ENCODE measurements around the gene IL17RD.
A peak's percentile ranks its signal among the peaks of the same experiment; 100 is the strongest.

IL17RD gene

DNA sequence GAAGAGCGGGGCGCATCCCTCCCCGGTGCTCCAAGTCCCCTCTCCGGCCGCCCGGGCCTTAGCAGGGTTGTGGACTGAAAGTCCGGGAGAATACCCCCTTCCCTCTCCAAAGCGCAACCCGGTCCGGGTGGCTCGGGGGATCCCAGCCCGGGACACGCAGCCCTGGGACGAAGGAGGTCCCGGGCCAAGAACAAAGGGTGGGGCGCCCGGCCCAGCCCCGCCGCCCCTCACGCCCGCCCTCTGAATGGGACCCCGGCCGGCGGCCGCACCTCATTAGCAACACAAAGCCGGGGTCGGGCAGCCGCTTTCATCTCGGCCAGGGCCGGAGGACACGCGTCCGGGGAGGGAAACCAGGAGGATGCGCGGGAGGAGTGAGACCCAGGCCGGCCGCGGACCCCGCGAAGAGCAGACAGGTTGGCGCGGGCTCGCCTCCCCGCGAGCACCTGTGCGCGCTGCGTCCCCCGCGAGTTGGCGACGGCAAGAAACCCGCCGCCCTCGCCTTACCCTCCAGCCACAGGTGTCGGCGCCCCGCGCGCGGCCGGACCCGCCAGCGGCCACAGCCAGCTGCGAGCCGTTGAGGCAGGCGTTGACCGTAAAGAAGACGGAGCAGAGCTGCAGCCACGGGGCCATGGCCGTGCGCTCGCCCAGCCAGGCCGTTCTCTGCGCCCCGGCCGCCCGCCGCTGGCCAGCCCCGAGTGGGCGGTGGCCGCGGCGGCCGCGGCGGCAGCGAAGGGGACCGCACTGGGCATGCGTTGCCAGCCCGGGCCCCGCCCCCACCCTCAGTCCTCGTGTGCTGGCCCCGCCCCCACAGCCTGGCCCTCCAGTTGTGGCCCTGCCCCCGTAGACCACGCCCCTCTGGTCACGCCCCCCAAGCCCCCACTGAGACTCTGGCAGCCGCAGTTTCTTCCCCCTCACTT lies at the start of gene IL17RD:
TSS of gene IL17RD (minus strand) at position 697 of the 917 bp plus-strand sequence. CDS start at position 630, 67 bp downstream.
- DNase-seq (ENCODE audit: low read depth), result no peak

DNA sequence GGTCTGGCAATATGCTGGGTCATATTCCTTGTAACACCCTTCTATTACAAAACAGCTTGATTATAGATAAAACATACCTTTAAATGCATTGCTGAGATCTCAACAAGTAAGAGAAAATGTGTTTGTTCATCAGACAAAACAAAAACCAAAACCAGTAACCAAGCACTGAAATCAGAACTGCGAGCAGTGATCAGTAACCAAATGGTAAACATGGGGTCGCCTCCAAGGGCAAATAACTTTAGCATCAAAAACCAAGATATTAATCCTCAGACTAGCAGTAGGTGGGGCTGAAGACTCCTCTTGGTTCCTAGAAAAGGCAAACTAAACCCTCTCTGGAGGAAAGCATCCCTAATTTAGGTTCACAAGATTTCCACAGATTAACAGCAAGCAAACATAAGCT lies 41.3 kb upstream of the IL17RD start:
- no peak for DNase-seq (ENCODE audit: low read depth)

DNA sequence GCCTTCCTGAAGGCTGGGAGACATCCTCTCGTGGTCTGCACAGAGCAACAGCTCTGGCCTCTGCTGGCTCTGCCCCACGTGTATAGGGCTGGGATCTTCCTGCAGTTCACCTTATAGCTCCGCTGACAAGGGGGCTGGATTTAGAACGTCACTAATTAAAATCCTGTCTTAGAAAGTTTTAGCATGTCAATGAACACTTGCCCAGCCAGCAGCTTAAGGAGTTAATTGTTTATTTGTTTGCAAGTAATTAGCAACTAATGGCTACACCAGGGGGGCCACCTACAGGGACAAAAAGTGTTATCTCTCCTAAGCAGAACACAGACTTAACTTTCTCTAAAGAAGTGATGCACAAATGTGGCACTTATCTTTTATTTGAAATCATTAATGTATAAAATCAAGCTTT lies 34.7 kb upstream of the IL17RD start, which contains the start of gene HESX1:
TSS of gene HESX1 (minus strand) at position 84 of the 403 bp plus-strand sequence. CDS start at position 24, 60 bp downstream.
- no peak for DNase-seq (ENCODE audit: low read depth)

DNA sequence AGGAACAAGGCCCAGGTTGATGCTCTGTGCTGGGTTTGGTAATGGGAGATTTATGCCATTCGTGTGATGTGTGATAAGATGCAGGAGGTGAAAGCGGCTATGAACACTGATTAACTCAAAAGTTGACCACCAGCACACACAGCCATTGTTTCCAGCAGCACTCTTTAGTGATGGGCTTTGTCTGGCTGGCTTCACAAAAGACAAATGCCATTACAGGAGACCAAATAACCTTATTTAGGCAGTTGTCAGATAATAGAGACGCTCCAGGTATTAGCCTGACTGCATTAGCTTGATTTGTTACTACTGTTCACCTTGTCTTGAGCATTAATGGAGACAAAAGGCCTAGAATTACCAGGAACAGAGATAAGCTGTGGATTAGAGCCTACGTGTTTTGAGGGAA lies 29.5 kb upstream of the IL17RD start:
- no peak for DNase-seq (ENCODE audit: low read depth)

DNA sequence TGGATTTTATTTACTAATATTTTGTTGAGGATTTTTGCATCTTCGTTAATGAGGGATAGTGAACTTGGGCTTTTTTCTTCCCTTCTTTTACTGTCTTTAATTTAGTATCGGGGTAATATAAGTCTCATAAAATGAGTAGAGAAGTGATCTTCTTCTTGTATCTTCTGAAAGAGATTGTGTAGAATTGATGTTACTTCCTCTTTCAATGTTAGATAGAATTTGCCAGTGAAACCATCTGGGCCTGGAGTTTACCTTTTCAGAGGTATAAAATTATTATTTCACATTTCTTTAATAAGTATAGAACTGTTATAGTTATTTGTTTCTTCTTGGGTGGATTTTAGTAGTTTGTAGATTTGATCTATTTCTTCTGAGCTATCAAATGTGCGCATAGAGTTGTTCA lies 26.9 kb upstream of the IL17RD start:
- no peak for DNase-seq (ENCODE audit: low read depth)

DNA sequence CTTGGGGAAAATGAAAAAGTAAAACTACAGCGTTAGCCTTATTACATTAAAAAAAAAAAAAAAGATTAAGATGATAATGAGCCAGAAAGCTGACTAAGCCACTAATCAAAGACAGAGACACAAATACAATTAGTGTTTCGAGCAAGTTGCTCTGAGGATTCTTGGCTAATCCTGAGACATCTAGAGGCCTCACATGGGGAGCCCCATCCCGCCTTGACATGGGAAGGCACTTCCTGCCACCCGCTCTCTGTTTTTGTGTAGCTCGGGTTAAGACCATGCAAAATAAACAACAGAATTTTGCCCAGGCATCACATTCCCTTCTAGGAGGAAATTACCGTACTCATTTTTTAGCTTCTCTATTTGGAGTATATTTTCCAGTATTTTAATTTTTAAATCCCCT lies 19.4 kb upstream of the IL17RD start:
- no peak for DNase-seq (ENCODE audit: low read depth)

DNA sequence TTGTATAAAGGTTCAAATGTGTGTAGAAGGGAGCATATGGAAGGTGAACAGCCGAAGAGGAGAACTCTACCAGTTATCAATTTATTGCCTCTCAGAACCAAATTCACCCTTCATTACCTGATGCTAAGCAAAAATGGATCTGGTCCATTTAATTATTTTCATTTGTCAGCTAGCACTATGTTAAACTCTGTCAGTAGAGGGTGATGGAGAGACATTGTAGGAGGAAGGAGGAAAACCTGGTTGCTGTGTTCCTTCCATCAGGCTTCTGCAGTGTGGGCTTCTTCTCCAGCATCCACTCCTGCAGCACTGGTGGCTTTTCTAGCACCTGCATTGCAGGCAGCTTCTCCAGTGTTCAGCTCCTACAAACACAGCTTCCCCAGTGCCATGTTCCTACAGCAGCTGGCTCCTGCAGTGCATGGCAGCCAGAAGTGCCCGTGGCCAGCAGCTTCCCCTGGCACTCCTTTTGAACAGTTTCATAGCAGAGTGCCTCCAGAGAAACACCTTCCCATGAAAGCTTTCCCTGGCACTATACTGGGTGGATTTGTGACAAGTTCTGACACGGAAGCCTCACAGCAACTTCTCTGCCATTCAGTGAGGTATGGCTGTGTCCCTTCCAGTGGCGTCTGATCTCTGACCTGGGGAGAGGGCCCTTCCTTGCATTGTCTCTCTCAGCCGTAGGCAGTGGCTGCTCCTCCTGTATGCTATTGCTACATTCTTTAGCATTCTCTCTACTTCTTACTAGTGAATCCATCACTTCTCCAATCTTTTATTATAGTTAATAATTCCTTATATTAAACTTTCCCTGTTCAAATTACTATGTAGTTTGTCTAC lies 14.6 kb upstream of the IL17RD start:
- DNase-seq (ENCODE audit: low read depth), result no peak

DNA sequence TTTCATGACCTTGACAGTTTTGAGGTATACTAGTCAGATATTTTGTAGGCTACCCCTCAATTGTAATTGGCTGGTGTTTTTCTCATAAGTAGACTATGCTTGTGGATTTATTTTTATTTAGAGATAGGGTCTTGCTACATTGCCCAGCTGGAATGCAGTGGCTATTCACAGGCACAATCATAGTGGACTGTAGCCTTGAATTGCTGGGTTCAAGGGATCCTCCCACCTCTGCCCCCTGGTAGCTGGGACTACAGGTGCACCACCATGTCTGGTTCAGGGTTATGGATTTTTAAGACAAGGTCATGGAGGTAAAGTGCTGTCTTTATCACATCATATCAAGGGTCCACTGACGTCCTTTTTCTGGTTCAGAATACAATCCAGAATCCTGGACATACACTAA lies 10.9 kb upstream of the IL17RD start:
- DNase-seq (ENCODE audit: low read depth), result no peak

DNA sequence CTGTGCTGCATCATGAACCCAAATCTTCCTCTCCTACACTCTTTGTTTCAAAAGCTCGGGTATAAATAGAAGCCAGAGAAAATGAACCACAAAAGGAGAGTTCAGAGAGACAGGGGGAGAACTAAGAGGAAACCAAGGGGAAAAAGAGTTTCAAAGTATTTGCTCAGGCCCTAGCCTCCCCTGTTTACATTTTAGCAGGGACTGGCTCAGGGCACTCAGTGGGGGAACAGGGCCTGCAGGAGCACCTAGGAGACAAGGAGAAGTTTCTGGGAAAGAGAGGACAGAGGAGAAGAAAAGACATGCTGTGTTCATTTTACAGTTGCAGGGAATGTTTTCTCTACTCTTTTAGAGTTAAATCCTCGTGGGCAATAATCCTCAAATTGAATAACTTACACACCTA lies 8.5 kb upstream of the IL17RD start:
- no peak for DNase-seq (ENCODE audit: low read depth)

DNA sequence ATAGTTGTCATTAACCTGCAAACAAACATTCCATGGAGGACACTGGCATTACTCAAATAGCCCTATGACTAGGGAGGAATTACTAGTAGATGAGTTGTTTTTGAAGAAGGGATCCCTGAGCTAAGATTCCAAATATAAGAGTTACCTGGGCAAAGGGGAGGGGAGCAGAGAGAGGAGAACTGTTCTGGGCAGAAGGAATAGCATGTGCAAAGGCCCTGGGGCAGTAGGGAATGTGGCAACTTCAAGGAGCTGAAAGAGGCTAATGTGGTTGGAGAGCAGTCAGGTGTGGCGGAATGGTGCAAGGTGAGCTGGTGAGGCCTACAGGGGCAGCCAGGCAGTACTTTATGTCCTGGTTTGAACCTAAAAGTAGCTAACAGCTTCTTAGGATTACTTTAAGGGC lies 5.8 kb upstream of the IL17RD start:
- no peak for DNase-seq (ENCODE audit: low read depth)

DNA sequence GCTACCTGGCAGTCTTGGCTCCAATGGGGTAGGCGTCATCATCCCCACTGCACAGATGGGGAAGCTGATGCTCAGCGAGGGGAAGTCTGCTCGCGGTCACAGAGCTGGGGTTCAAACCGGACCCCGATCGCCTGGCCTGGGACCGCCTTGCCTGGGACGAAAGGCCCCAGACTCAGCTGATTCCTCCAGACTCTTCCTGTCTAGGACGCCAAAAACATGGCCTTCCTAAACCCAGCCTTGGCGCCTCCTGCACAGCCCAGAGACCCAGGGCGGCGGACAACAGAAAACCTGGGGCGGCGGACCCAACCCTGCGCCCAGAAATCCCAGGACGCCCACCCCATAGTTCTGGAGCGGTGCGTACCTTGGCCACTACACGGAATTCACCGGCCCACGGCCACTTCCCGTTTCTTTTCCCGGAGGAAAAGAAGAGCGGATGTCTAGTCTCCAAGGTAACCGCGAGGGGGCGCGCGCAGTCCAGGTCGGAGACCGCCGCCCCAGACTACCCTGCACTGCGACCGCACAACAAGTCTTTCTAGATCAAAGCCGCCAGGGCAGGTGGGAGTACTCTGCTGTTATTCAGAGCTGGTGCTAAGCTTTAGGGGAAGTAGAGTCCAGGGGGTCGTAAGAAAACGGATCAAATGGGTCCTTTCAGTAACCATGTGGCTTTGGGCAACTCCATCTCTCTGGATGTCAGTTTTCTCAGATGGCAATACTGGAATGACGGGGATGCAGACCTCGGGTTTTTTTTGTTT lies 4.9 kb upstream of the IL17RD start:
- DNase-seq (ENCODE audit: low read depth), result peak; percentile 28

DNA sequence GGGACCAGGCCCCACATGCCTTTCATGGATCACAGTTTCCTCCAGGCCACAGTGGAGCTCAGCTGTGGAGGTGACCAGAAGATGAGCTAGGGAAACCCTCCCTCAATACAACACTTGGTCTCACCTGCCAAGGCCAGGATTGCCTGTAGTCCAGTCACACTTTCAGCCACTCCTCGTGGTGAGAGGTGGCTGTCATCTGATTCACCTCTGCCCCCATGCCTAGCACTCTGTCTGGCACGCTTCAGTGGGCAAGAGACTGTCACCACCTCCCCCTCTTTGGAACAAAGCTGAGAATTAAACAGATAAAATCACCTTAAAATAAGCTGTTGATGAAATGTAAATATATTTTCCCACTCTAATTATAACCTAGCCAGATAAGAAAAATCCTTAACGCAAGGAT lies 4.0 kb upstream of the IL17RD start:
- no peak for DNase-seq (ENCODE audit: low read depth)

DNA sequence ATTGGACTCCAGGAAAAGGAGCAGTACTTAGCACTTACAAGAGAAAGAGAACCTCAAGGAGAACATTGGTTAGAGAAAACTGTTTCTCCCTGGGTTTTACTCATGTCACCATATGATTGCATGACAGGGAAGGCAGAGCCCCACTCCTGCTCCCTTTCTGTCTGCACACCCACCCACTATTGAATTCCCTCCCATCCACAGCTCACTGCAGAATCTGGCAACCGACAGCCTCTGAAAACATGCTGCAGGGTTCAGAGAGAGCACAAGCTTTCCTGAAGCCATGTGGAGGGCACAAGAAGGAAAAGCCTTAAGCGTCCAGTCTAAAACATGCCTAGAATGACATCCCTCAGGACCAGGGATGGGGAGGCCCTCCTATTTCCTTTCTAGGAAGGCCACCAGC lies 3.0 kb upstream of the IL17RD start:
- no peak for DNase-seq (ENCODE audit: low read depth)

DNA sequence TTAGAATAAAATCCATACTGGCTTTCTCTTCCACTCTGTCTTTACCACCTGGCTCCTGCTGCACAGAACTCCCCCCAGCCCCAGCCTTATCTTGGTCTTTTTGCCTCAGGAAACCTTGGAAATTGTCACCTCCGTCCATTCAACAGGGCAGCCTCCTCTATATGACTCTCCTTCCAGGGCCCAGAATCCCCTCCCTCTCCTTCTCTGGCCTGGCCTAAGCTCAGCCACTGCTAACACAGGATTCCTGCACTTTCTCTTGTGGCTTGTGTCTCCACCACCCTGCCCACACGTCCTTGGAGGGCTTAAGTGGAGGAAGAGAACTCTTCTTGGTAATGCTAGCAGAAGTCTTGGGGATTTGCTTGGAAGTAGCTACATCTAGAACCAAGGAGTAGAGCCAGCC lies 1.5 kb upstream of the IL17RD start:
- DNase-seq (ENCODE audit: low read depth), result no peak

DNA sequence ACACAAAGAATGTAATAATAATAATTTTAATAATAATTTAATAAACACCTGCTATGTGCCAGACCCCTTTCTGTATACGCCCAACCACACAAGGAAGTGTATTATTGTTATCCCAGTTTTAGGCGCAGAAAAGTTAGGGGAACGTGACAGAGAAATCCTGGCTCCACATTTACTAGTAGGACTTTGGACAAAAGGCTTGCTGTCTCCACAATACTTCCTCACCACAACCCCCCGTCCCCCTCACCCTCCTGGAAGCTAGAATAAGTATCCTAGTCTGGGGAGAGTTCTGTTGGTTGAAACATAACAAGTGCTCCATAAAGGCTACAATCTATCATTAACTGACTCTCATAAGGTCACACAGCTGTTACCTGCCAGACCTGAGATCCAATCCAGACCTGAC lies 488 bp upstream of the IL17RD start:
- no peak for DNase-seq (ENCODE audit: low read depth)

DNA sequence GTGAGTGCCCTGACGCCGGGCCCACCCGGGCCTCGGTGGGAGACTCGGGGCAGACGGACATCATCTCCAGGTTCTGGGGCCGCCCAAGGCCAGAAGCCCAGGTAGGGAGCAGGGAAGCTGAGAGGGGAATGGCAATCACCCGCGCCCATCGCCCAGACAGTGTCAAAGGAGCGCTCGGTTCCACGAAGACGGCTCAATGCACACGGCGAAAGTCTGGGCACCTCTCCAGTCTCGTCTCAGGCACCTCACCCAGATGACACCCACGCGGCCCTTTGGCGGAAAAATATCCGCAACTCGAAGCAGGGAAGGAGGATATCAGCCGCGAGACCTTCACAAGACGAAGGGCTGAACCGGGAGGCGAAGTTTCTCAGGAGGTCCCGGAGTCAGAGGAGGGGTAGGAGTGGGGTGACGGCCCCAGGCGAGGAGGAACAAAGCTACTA lies 916 bp downstream of the IL17RD start:
- no peak for DNase-seq (ENCODE audit: low read depth)

DNA sequence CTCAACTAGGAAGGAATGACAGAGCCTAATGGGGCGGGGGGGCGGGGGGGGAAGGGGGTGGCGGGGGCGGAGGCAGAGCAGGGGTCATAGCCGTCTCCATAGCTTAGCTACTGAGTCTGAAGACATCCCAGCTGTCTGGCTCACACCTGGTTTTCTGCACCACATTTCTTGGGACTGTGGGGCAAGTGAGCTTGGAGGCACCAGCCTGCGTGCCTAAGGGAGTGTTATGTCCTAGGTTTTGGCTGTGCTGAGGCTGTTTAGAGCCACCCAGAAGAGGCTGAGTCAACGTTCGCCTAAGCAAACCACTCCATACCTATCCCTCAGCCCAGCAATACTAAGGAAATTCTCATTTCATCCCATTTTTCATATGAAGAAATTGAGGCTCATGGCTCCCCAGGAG lies 1.4 kb downstream of the IL17RD start:
- DNase-seq (ENCODE audit: low read depth), result no peak

DNA sequence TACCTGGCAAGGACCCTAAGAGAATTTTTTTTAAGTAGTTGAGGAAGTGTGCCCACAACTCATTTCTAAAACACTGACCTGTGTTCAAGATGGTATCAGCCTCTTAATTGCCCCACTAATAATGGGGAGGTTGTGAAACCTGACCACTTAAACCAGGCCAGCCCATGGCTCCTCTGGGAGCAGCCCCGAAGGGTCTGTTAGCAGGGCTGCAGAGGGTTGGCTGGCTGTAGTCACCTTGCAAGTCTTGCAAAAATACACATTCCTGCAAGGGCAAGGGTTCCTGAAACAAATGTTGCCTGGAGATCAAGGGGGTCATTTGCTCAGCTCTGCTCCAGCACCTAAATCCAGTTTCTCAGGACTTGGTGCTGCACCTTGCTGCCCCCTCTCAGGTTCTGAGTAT lies 3.2 kb downstream of the IL17RD start:
- DNase-seq (ENCODE audit: low read depth), result no peak

DNA sequence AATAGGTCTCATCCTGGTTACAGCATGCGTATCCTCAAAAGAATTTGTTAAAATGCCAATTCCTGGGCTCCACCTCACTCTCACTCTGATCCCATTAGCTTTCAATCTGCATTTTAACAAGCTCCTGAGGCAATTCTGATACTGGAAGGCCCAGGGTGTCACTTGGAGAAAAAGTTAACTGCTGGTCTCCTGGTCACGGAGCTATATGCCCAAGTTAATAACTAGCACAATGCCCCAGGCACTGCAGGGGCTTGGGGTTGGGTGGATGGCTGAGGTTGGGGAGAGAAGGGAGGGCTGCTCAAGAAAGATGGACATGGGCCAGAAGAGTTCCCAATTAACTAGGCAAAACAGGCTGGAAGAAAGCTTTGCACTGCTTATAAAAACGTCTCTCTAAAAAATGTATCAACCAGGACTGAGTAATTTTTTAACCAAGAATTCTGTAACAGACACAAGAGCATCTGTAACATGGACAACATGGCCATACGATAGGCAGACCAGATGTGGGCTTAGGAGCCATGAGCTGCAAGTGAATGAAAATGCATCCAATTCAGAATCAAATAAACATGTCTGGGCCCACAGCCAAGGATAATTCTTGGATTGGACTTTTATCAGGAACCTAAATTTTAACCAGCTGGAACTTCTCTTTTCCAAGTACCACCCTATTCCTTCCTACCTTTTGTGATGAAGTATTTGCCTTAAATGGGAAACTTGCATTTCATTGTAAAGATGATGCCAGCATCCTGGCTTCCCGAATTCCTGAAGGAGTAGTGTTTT lies 4.2 kb downstream of the IL17RD start:
- DNase-seq (ENCODE audit: low read depth), result no peak

DNA sequence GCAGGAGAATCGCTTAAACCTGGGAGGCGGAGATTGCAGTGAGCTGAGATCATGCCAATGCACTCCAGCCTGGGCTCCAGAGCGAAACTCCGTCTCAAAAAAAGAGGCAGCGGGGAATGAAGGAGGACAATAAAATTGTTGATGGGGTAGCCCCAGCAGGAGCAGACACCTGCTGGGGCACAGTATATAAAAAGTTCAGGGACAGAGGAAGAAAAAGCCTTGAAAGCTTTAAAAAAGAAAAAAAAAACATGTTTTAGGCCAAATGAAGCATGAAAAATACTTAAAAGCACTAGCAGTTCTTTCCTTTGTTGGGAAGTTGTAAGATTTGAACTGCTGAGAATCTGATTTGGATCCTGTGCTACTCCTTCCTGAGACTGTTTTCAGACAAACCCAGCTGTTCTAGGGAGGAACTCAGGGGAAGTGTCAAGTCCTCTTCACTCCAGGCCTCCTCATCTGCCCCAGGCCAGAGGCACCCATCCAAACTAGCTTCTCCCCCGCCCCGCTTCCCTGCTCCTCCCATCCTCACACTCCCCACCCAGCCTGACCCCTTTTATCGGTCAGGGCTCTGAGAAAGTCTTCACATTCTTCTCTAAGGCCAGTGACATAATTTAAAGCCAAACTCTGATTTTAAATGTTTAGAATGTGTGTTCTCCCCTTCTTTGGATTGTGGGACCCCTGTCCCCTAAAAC lies 4.9 kb downstream of the IL17RD start:
- no peak for DNase-seq (ENCODE audit: low read depth)

Measured in stimulated activated CD8-positive, alpha-beta memory T cell treated with anti-CD3 and anti-CD28 coated beads, Interleukin-15, amount 100 ng/mL, for 1 hour (primary cell).